ENCODE measurements around the gene INMT.

GRCh38 chr7:30800785-30801252 is 48.9 kb downstream of the INMT start:
- TF ChIP-seq, protein P1, sequence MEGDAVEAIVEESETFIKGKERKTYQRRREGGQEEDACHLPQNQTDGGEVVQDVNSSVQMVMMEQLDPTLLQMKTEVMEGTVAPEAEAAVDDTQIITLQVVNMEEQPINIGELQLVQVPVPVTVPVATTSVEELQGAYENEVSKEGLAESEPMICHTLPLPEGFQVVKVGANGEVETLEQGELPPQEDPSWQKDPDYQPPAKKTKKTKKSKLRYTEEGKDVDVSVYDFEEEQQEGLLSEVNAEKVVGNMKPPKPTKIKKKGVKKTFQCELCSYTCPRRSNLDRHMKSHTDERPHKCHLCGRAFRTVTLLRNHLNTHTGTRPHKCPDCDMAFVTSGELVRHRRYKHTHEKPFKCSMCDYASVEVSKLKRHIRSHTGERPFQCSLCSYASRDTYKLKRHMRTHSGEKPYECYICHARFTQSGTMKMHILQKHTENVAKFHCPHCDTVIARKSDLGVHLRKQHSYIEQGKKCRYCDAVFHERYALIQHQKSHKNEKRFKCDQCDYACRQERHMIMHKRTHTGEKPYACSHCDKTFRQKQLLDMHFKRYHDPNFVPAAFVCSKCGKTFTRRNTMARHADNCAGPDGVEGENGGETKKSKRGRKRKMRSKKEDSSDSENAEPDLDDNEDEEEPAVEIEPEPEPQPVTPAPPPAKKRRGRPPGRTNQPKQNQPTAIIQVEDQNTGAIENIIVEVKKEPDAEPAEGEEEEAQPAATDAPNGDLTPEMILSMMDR (IDR thresholded peaks at IDR 0.05; ENCODE audit: low read depth, low read length) = peak; percentile 69
- no peak for TF ChIP-seq EZH2phosphoT487 (IDR thresholded peaks at IDR 0.05; ENCODE audit: low read depth)

Measured in OCI-LY3 (cell line).